A549 (cell line): ENCODE data around the gene EP400. TPM values are rescaled to one million over a fixed set of nuclear protein-coding genes. Genes with fewer than 3 reads are reported as not detected.

ENCODE experiments used
- ATAC-seq, 2 experiments: fragments of 200-7000 bp in 1 of 2; fragments of >200 bp in 1 of 2; cut with Nextera tagmentation in 1 of 2; cut with Tn5 transposase in 1 of 2; 3 replicates each; pipeline versions ENCODE4 v1.8.0 to v1.9.1; 2018 to 2020; ENCODE audit warnings: mild to moderate bottlenecking in 1 of 2, moderate library complexity in 1 of 2
- CTCF ChIA-PET: fragments of 300-600 bp; sonication (Branson Sonifier 250); formaldehyde crosslinking; extraction: SDS; loops from one replicate; lab custom pipeline; 2021; ENCODE audit warnings: antibody characterized with exemption, inconsistent platforms; lab: Yijun Ruan, JAX
- POLR2A ChIA-PET: fragments of 350-600 bp; formaldehyde crosslinking; extraction: SDS; loops from one replicate; lab custom pipeline; 2021; ENCODE audit warnings: antibody characterized with exemption, inconsistent platforms; lab: Yijun Ruan, JAX
- DNase-seq, 2 experiments: peaks; one replicate each; pipeline versions ENCODE4 v3.0.0 to v3.0.0-alpha.2; 2011 to 2016; ENCODE audit warnings: low read depth in 1 of 2, low spot score in 1 of 2
- FAIRE-seq: peaks from 2 replicates; lab custom pipeline; 2011; peaks lifted over from hg19 to GRCh38; lab: Jason Lieb, UNC
- H3K27ac ChIP-seq, 2 experiments: fragments of >200 bp; sonication (Bioruptor Twin); formaldehyde crosslinking; 3 replicates each; pipeline ENCODE4 v1.5.1; 2016 to 2017
- H3K4me1 ChIP-seq: fragments of >200 bp; sonication (Bioruptor Twin); formaldehyde crosslinking; 3 replicates; pipeline ENCODE4 v1.6.1; 2016
- H3K4me2 ChIP-seq: fragments of >200 bp; sonication (Bioruptor Twin); formaldehyde crosslinking; 3 replicates; pipeline ENCODE4 v1.6.1; 2016
- H3K4me3 ChIP-seq: fragments of >200 bp; sonication (Bioruptor Twin); formaldehyde crosslinking; 3 replicates; pipeline ENCODE4 v1.5.1; 2016
- H3K9me3 ChIP-seq: fragments of >200 bp; sonication (Bioruptor Twin); formaldehyde crosslinking; 3 replicates; pipeline ENCODE4 v1.6.1; 2016
- EHF ChIP-seq: fragments of 250-450 bp; sonication (Bioruptor Pico); IDR thresholded peaks from 2 replicates; pipeline ENCODE4 v1.5.0; 2020; ENCODE audit warnings: mild to moderate bottlenecking
- FOSL2 ChIP-seq, 2 experiments: fragments of 450-650 bp in 1 of 2; fragments of >200 bp in 1 of 2; sonication (Bioruptor Twin) in 1 of 2; formaldehyde crosslinking; IDR thresholded peaks; 2 replicates each; pipeline versions ENCODE4 v1.5.0 to v1.6.1; 2016 to 2020; ENCODE audit warnings: mild to moderate bottlenecking in 1 of 2, moderate library complexity in 1 of 2
- FOXS1 ChIP-seq: fragments of 250-450 bp; sonication (Bioruptor Pico); IDR thresholded peaks from 2 replicates; pipeline ENCODE4 v1.5.0; 2020; ENCODE audit warnings: mild to moderate bottlenecking, moderate library complexity
- HOXA7 ChIP-seq: fragments of 250-450 bp; sonication (Bioruptor Pico); IDR thresholded peaks from 2 replicates; pipeline ENCODE4 v1.5.0; 2020; ENCODE audit warnings: mild to moderate bottlenecking, moderate library complexity
- JUN ChIP-seq, 2 experiments: fragments of >200 bp; sonication (Bioruptor Twin); formaldehyde crosslinking; IDR thresholded peaks; 2 replicates in 1 of 2; 3 replicates in 1 of 2; pipeline ENCODE4 v1.6.1; 2016 to 2017
- MAZ ChIP-seq: fragments of 150-350 bp; IDR thresholded peaks from 2 replicates; pipeline ENCODE4 v1.6.1; 2014; ENCODE audit warnings: antibody characterized with exemption, low read depth, low read length, borderline replicate concordance
- NPAS2 ChIP-seq: fragments of 250-450 bp; sonication (Bioruptor Pico); IDR thresholded peaks from 2 replicates; pipeline ENCODE4 v1.8.0; 2022; ENCODE audit warnings: mild to moderate bottlenecking, moderate library complexity, borderline replicate concordance
- PHF8 ChIP-seq: fragments of 200-600 bp; sonication (generic); IDR thresholded peaks from 2 replicates; pipeline ENCODE4 v1.6.1; 2016; ENCODE audit warnings: low read depth, mild to moderate bottlenecking, antibody characterized with exemption, moderate library complexity, borderline replicate concordance
- RARB ChIP-seq: fragments of 250-450 bp; sonication (Bioruptor Pico); IDR thresholded peaks from 2 replicates; pipeline ENCODE4 v1.8.0; 2021; ENCODE audit warnings: mild to moderate bottlenecking, moderate library complexity
- SREBF2 ChIP-seq: fragments of 450-650 bp; IDR thresholded peaks from 2 replicates; pipeline ENCODE4 v1.6.1; 2014; ENCODE audit warnings: mild to moderate bottlenecking, moderate library complexity
- ZNF302 ChIP-seq: fragments of 250-450 bp; sonication (Bioruptor Pico); IDR thresholded peaks from 2 replicates; pipeline ENCODE4 v1.9.0; 2021; ENCODE audit warnings: inconsistent platforms, mild to moderate bottlenecking, moderate library complexity
- WGBS: methylation state at CpG from one replicate; pipeline ENCODE4 v1.1.6; 2017; ENCODE audit errors: missing lambda C conversion rate; 5-methylcytosine and 5-hydroxymethylcytosine counted together
- polyA plus RNA-seq, 4 experiments: library from polyadenylated mRNA; depleted of rRNA in 3 of 4; stranded (reverse); fragments of >200 nt; fragmentation: RNase III in 1 of 4; extraction: RNeasy Plus Mini Kit Qiagen cat#74134 plus additional on column Dnase treatment in 1 of 4; gene quantifications; 2 replicates in 3 of 4; 3 replicates in 1 of 4; pipeline ENCODE4 v1.2.3, GENCODE V29; 2011 to 2017
- TF ChIP-seq, protein P1 (sequence below): fragments of >200 bp; sonication (Bioruptor Twin); formaldehyde crosslinking; IDR thresholded peaks from 3 replicates; pipeline ENCODE4 v1.5.1; 2016

Gene EP400
- polyA plus RNA-seq, 2 of the 4 experiments (the other 2 are of a cell fraction): 9.7 to 15.2 TPM

DNA sequence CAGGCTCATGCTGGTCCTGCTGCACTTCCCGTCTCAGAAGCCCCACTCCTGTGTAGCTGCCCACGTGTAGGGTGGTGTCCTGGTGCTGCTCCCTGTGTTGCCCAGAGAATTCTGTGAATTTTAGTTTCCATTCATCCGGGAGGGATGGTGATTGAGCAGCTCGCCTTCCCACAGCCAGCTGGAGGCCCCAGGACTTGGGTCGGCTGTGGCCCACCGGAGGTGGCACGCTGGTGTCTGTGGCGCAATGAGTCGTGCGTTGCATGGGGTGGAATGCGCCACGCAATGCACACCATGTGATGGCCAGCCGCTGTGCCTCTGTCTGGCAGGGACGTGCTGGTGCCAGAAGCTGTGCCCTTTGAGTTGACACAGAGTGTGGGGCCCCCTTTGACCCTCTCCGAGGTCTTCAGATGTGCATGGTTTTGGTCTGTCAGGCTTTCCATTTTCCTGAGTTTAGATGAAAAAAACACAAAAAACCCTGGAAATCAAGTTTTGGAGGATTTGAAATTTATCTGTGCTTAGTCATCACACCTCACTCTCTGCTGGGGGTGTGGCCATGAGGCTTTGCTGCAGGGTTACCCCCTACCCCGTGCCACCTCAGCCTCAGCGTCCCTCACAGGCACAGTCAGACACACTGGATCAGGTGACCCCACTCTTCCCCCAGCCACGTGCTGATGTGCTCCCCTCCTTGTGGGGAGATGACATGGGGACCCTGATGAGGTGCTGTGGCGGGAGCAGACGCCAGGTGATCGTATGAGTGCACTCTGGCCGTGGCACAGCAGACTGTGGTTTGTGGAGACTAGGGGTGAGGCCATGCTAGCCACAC, 64.6 kb downstream of the EP400 start:
- H3K4me3 ChIP-seq: no peak overlapping the region
- no peak overlapping the region; a peak in 1 of 6 replicates for H3K27ac ChIP-seq
- DNase-seq: no peak
- no peak overlapping the region for H3K4me2 ChIP-seq
- peaks cover 5% of the 10 kb centered on the region; the same call in 1 of the 3 replicates for H3K4me1 ChIP-seq
- no peaks in the 10 kb centered on the region for H3K9me3 ChIP-seq
- CTCF ChIA-PET: interaction anchor here (0.9 to 2.9 kb wide), 3 partner anchors 13 to 163 kb away, joined by 3 to 12 read pairs (median 4); no protein-coding TSS in a partner anchor
- peak in 1 of 2 experiments; percentile 28; a peak in 3 of 6 replicates for ATAC-seq
- TF ChIP-seq FOXS1 (CRISPR knock-in tag): no peak
- no peak for TF ChIP-seq JUN (IDR thresholded peaks at IDR 0.05)
- TF ChIP-seq EHF: no peak
- TF ChIP-seq, all 56 proteins: peak for 0
- FAIRE-seq: no peak
- WGBS: 81% methylated on average over 22 of the region's 22 CpGs
- POLR2A ChIA-PET: no interaction called here

DNA sequence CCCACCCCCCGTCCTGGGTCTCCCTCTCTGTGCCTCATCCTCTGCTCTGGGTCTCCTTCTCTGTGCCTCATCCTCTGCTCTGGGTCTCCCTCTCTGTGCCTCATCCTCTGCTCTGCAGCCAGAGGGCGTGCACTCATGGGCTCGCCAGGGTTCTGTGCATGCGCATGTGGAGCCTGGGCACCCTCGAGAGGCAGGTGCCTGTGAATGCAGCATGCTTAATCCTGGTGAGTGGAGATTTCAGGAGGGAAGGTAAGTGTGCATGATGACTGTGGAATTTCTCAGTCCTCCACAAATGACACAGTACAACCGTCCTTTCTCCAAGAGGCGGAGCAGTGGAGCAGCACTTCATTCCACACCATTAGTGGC, 65.2 kb downstream of the EP400 start:
- DNase-seq (peak in 1 of 2 experiments; percentile 22), FAIRE-seq (no peak), ATAC-seq (peak in 1 of 2 experiments; percentile 63; a peak in 3 of 6 replicates)
- TF ChIP-seq RARB (no peak), HOXA7 (CRISPR knock-in tag) (no peak), MAZ (no peak), PHF8 (no peak)
- ChIA-PET CTCF (interaction anchor here (0.9 kb wide), 1 partner anchor 163 kb away, joined by 4 read pairs; no protein-coding TSS in a partner anchor), POLR2A (no interaction called here)
- Histone ChIP-seq H3K4me1 (peaks cover 5% of the 10 kb centered on the region; the same call in 1 of the 3 replicates), H3K4me2 (no peak overlapping the region), H3K4me3 (no peak overlapping the region), H3K9me3 (no peaks in the 10 kb centered on the region), H3K27ac (no peak overlapping the region)
- 88% methylated on average over 7 of the region's 7 CpGs for WGBS

DNA sequence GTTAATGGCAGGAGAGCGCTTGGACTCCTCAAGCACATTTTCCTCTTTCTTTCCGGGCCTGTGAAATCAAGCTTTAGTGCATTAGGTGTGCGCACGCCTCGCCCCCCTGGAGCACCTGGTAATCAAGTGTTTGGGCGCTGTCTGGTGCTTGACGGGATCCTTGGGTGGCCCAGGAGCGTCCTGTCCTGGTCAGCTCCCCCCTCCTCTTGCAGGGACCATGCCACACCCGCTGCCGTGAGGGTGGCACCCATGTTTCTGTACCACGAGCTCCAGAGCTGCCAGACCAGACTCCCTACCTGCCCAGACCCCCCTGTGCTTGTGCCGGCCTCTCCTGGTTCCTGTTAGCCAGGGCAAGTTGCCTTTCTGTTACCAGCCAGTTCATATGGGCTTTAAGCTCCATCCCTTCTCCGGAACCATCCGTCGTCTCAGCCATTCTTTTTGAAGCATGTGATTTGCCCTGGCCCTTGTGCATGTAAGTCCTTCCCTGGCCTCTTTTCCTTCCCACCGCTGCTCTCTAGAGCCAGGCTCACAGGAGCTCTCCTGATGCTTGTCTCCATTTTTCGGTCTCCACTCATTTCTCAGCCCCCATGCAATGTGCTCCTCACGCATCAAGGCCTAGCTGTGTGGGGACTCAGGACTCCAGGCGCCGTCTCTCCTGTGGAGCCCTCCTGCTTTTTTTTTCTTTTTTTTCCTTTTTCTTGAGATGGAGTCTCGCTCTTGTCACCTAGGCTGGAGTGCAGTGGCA, 66.1 kb downstream of the EP400 start:
- no peak for ATAC-seq

DNA sequence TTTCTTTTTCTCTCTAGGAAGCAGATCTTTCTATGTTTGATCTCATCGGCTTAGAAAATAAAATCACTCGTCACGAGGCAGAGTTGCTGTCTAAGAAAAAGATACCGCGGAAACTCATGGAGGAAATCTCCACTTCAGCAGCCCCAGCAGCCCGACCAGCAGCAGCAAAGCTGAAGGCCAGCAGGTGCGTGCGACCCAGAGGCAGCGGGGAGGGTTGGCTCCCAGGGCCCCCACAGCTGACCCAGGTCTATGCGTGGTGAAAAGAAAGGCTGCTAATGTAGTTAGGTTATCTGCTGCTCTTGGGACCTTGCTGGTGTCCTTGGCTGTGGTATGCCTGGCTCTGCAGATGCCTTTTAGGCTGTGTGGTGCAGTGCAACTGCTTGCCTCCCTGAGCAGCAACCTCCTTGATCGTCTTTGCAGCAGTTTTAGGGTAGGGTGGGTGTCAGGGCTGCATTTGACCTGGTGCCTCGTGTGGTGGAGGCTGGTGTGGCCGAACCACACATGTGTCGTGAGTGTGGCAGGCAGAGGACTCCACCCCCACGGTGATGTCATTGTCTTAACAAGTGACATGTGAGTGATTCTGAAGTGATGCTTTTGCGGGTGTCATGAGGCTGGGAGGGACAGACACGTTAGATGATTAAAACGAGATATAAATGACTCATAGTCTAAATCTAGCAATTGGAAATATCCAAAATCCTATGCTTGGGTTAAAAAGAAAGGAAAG, 68.6 kb downstream of the EP400 start:
- Histone ChIP-seq H3K27ac (no peak overlapping the region), H3K4me1 (peaks cover 5% of the 10 kb centered on the region; the same call in 1 of the 3 replicates), H3K4me3 (no peak overlapping the region), H3K4me2 (no peak overlapping the region), H3K9me3 (no peaks in the 10 kb centered on the region)
- TF ChIP-seq FOSL2 (IDR thresholded peaks at IDR 0.05) (no peak), FOSL2 (CRISPR knock-in tag; IDR thresholded peaks at IDR 0.05) (peak; percentile 6; the same call in 1 of the 2 replicates), HOXA7 (CRISPR knock-in tag) (no peak)
- ATAC-seq (no peak; a peak in 2 of 6 replicates), FAIRE-seq (no peak), DNase-seq (peak in 1 of 2 experiments; percentile 20)
- ChIA-PET CTCF (no interaction called here), POLR2A (no interaction called here)
- WGBS: 92% methylated on average over 15 of the region's 18 CpGs

More for the DNA sequence above, 66.1 kb downstream of the EP400 start:
- ChIA-PET CTCF (interaction anchor here (0.9 kb wide), 1 partner anchor 38 kb away, joined by 3 read pairs; no protein-coding TSS in a partner anchor), POLR2A (no interaction called here)
- FAIRE-seq (no peak), DNase-seq (no peak)
- H3K9me3 ChIP-seq: no peaks in the 10 kb centered on the region
- TF ChIP-seq SREBF2: no peak
- TF ChIP-seq, protein P1, sequence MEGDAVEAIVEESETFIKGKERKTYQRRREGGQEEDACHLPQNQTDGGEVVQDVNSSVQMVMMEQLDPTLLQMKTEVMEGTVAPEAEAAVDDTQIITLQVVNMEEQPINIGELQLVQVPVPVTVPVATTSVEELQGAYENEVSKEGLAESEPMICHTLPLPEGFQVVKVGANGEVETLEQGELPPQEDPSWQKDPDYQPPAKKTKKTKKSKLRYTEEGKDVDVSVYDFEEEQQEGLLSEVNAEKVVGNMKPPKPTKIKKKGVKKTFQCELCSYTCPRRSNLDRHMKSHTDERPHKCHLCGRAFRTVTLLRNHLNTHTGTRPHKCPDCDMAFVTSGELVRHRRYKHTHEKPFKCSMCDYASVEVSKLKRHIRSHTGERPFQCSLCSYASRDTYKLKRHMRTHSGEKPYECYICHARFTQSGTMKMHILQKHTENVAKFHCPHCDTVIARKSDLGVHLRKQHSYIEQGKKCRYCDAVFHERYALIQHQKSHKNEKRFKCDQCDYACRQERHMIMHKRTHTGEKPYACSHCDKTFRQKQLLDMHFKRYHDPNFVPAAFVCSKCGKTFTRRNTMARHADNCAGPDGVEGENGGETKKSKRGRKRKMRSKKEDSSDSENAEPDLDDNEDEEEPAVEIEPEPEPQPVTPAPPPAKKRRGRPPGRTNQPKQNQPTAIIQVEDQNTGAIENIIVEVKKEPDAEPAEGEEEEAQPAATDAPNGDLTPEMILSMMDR: no peak
- TF ChIP-seq ZNF302 (CRISPR knock-in tag): no peak
- TF ChIP-seq NPAS2 (CRISPR knock-in tag): no peak
- no peak overlapping the region for H3K27ac ChIP-seq
- no peak overlapping the region for H3K4me2 ChIP-seq
- peaks cover 5% of the 10 kb centered on the region; the same call in 1 of the 3 replicates for H3K4me1 ChIP-seq
- no peak overlapping the region for H3K4me3 ChIP-seq
- 95% methylated on average over 21 of the region's 21 CpGs for WGBS
